Mesothelial cell of epicardium (in vitro differentiated cells): ENCODE data around the gene PARP3. TPM values are rescaled to one million over a fixed set of nuclear protein-coding genes. Genes with fewer than 3 reads are reported as not detected.
A peak's percentile ranks its signal among the peaks of the same experiment; 100 is the strongest.

Experiments
- DNase-seq, 2 experiments: peaks; one replicate each; pipeline ENCODE4 v3.0.0; 2021; ENCODE audit warnings: low spot score in 2 of 2; ENCODE audit not compliant: unreplicated experiment in 2 of 2
- H3K27ac Mint-ChIP-seq: 2 replicates; pipeline ENCODE4 v1.8.0; 2021; ENCODE audit warnings: mixed read lengths
- H3K27me3 Mint-ChIP-seq: 2 replicates; pipeline ENCODE4 v1.8.0; 2021; ENCODE audit warnings: low read depth, mixed read lengths
- H3K36me3 Mint-ChIP-seq: 2 replicates; pipeline ENCODE4 v1.8.0; 2021; ENCODE audit warnings: mixed read lengths
- H3K4me1 Mint-ChIP-seq: 2 replicates; pipeline ENCODE4 v1.8.0; 2021; ENCODE audit warnings: mixed read lengths
- H3K4me3 Mint-ChIP-seq: 2 replicates; pipeline ENCODE4 v1.8.0; 2021; ENCODE audit warnings: mild to moderate bottlenecking, moderate library complexity, mixed read lengths
- H3K9me3 Mint-ChIP-seq: 2 replicates; pipeline ENCODE4 v1.8.0; 2021; ENCODE audit warnings: mixed read lengths
- total RNA-seq: library from RNA; stranded (reverse); gene quantifications from 3 replicates; pipeline ENCODE4 v1.2.1, GENCODE V29; 2021
- TF ChIP-seq, protein P1 (sequence below): fragments of 200-600 bp; sonication (generic); IDR thresholded peaks from one replicate; pipeline ENCODE4 v1.5.0; 2021; ENCODE audit warnings: antibody characterized with exemption; ENCODE audit not compliant: unreplicated experiment

Gene PARP3
- total RNA-seq, 1 donor from 2014 or later = 13.2 TPM

DNA sequence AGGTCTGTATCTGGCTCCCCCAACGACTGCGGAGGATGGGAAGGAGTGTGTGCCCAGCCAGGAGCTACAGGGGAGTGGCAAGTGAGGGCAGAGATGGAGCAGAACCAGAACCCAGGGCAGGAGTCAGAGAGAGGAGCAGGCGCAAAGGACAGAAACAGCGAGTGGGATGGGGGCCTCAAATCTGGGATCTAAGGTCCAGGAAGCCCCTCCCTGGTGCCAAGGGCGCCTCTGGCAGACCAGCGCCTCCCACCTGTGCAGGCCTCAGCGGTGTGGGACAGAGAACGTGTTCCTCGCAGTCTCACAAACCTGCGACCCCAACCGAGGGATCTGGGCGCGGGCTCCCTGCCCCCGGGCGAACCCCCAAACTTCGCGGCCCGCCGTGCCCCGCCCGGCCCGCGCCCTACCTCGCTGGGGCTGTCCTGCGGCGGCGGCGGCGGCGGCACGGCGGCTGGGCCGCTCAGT is 24.8 kb downstream of the PARP3 start:
- Mint-ChIP-seq H3K36me3 (no peaks in the 10 kb centered on the region), H3K4me1 (peaks cover 36% of the 10 kb centered on the region), H3K4me3 (peak overlapping the region; percentile 78), H3K27me3 (no peaks in the 10 kb centered on the region), H3K27ac (peak overlapping the region; percentile 85), H3K9me3 (no peaks in the 10 kb centered on the region)
- TF ChIP-seq, protein P1, sequence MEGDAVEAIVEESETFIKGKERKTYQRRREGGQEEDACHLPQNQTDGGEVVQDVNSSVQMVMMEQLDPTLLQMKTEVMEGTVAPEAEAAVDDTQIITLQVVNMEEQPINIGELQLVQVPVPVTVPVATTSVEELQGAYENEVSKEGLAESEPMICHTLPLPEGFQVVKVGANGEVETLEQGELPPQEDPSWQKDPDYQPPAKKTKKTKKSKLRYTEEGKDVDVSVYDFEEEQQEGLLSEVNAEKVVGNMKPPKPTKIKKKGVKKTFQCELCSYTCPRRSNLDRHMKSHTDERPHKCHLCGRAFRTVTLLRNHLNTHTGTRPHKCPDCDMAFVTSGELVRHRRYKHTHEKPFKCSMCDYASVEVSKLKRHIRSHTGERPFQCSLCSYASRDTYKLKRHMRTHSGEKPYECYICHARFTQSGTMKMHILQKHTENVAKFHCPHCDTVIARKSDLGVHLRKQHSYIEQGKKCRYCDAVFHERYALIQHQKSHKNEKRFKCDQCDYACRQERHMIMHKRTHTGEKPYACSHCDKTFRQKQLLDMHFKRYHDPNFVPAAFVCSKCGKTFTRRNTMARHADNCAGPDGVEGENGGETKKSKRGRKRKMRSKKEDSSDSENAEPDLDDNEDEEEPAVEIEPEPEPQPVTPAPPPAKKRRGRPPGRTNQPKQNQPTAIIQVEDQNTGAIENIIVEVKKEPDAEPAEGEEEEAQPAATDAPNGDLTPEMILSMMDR = no peak
- DNase-seq = no peak

DNA sequence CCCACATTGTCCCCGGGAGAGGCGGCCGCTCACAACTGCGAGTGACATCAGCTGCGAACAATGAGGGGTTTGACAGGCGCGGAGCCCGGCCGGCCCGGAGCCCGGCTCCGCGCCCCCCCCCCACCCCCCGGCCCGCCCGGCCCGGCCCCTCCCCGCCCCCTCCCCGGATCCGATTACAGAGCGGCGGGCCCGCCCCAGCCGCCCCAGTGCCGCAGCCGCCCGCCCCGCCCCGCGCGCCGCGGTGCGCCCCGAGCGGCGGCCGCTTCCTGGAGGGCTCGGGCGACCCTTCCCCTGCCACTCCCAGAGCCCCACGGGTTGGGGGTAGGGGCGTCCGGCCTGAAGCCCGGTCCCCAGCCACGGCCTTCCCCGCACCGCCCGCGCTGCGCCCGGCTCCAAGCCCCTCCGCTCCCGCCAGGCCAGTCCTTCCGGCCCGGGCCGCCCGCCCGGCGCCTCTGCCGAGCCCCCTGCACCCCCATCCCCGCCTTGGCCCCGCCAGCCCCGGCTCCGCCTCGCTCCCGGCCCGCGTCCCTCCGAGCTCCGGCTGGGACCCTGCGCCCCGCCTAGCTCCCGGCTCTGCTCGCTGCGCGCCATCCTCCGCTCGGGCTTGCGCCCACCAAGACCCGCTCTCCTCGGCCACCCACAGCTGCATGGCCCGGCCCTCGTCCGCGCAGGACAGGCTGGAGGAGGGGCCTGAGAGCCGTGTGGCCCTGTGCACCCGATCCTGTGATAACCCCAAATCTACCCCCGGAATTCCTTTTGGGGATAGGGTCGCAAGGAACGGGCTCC is 25.4 kb downstream of the PARP3 start, which contains the start of gene PCBP4:
PCBP4 (minus strand) TSS at position 71 of the 786 bp plus-strand sequence. CDS start 6,214 bp downstream, outside the sequence.
- Mint-ChIP-seq H3K27ac (peak within 1 kb of the TSS; percentile 85), H3K4me3 (peak within 1 kb of the TSS; percentile 86), H3K36me3 (no peaks in the 10 kb centered on the region), H3K27me3 (no peaks in the 10 kb centered on the region), H3K4me1 (peaks cover 36% of the 10 kb centered on the region), H3K9me3 (no peaks in the 10 kb centered on the region)
- peak in 1 of 2 experiments; percentile 70 for DNase-seq
- TF ChIP-seq, protein P1 = no peak

DNA sequence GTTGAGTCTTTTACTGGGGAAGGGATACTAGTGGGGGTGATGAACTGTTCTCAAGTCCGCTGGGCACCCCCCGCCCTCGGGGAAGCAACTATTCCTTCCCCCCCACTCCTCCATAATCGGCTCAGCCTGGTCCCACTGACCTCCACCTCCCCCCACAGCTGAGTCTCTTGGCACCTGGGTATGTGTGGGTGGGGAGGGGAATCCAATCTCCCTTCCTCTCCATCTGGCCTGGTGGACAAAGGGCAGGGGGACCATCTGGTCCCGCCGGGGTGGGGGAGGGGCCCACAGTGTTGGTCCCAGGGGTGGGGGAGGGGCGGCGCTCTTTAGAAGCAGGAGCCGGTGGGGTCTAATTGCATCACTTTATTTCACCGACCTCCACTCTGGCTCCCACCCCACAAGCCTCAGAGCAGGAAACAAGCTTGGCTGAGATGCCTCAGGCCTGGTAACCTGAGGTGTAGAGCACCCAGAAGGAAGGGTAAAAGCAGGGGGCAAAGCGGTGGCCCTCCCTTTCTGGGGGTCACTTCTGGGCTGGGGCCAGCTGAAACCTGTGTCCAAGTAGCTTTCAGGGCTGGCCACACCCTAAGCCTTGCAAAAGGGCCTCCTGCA is 26.1 kb downstream of the PARP3 start:
- TF ChIP-seq, protein P1 = no peak
- Mint-ChIP-seq H3K36me3 (no peaks in the 10 kb centered on the region), H3K4me3 (peak overlapping the region; percentile 86), H3K27me3 (no peaks in the 10 kb centered on the region), H3K9me3 (no peaks in the 10 kb centered on the region), H3K4me1 (peaks cover 36% of the 10 kb centered on the region), H3K27ac (peak overlapping the region; percentile 83)
- no peak for DNase-seq

DNA sequence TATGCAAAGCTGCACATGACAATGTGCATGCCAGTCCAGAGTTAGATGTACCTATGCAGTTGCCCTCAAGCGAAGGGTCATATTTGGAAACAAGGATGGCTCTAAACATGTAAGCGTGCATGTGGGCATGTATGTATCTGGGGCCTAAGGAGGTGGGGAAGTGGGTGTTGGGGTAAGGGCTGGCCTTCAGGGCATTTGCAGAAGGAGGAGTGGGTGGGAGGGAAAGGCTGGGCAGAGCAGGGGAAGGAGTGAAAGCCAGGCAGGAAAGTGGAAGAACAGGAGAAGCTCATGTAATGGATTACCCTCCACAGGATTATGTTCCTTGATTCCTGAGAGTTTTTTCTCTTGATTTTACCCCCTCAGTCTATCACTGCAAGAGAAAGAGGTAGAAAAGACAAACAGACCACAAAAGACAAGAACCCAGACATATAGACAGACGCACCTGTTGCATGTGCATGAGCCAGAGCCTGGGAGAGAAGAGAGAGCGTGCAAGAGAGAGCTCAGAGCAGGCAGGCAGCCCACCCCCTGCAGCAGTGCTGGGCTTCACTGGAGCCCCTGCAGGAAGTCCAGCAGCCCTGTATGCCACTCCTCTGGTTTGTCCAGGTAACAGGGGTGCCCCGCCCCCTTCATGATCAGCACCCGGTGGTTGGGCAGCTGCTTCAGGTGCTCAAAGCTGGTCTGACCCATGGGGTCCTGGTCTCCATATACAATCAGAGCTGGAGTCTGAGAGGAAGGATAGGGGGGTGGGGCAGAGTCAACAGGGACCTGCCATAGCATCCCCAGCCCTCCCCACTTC is 26.9 kb downstream of the PARP3 start:
- H3K27ac Mint-ChIP-seq = peak overlapping the region; percentile 76
- no peaks in the 10 kb centered on the region for H3K9me3 Mint-ChIP-seq
- H3K4me3 Mint-ChIP-seq = peak overlapping the region; percentile 86
- H3K36me3 Mint-ChIP-seq = no peaks in the 10 kb centered on the region
- peaks cover 42% of the 10 kb centered on the region for H3K4me1 Mint-ChIP-seq
- TF ChIP-seq, protein P1 = no peak
- no peak for DNase-seq
- H3K27me3 Mint-ChIP-seq = no peaks in the 10 kb centered on the region

DNA sequence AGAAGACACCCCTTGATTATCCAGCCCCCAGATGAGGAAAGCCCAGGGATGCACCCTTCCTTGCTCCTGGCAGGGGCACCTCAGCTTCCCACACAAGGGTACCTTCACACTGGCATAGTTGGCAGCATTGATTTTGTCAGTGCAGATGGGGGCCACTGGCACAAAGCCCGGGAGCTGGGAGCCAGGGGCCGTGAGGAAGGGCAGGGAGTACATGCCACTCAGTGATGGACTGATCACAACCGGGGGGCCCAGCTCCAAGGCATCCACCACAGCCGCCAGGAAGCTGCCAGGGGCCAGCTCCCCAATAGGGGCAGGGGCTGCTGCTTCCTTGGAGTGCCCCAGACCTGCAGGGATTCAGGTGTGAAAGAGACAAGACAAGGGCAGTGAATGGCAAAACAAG is 27.7 kb downstream of the PARP3 start:
- H3K4me3 Mint-ChIP-seq = no peak overlapping the region
- TF ChIP-seq, protein P1 = no peak
- H3K9me3 Mint-ChIP-seq = no peaks in the 10 kb centered on the region
- H3K4me1 Mint-ChIP-seq = peaks cover 43% of the 10 kb centered on the region
- DNase-seq = no peak
- H3K27ac Mint-ChIP-seq = no peak overlapping the region
- no peaks in the 10 kb centered on the region for H3K27me3 Mint-ChIP-seq
- no peaks in the 10 kb centered on the region for H3K36me3 Mint-ChIP-seq
